Umbilical cord (tissue), 2 donors: ENCODE data around the gene NACC2. TPM values are rescaled to one million over a fixed set of nuclear protein-coding genes. Genes with fewer than 3 reads are reported as not detected.

Experiments used
- DNase-seq: peaks from one replicate; pipeline ENCODE4 v3.0.0-alpha.2; 2015; ENCODE audit warnings: low spot score
- total RNA-seq: library from RNA; depleted of rRNA; stranded (reverse); fragments of >200 nt; gene quantifications from one replicate; pipeline ENCODE4 v1.2.3, GENCODE V29; 2014; ENCODE audit warnings: low replicate concordance; ENCODE audit not compliant: insufficient read depth

Gene NACC2
- total RNA-seq, 1 donor from 2014 or later = 23.4 TPM

DNA sequence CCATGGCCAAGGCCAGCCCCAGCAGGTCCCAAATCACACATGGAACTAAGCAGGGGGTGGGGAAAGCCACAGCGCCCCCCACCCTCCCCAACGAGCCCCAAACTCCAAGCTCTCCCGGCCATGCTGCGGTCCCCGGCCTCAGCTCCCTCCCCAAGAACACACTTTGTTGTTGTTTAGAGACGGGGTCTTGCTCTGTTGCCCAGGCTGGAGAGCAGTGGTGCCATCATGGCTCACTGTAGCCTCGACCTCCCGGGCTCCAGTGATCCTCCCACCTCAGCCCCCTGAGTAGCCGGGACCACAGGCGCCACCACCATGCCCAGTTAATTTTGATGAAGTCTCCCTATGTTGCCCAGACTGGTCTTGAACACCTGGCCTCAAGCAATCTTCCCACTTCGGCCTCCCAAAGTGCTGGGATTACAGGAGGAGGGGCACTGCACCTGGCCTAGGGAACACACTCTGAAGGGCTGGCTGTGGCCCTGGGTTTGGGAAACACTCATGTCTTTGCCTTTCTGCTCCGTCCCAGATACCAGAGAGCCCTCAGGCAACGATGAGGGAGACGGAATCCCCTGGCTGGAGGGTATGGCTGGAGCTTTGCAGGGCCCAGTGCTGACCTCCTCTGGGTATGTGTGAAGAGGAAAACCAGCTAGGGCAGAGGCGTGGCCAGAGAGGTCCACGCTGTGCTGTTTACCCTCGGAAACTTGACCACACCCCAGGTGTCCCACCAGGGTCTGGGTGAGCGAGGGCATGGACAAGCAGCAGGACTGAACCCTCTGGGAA, 80.8 kb downstream of the NACC2 start:
- DNase-seq = no peak

DNA sequence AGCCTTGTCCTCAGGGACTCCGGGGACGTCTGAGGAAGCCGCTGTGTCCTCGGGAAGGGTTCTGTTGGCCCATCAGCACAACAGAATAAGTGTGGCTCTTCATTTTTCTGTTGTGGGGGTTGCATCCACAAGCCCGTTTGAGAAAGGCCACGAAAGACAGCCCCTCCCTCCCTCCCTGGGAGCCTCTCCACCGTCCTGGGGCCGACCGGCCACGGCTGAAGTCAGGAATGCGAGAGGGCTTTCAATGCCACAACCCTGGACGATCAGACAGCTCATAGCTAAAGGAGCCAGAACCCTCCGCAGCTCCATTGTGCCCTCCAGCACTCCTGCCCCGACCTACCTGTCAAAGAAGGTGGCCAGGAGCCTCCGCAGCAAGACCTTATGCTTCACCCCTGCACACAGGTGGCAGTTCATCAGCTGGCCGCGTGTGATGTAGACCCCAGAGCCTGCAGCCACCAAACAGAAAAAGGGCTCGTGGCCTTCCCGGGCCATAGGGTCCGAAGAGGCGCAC, 81.5 kb downstream of the NACC2 start:
- DNase-seq = no peak

DNA sequence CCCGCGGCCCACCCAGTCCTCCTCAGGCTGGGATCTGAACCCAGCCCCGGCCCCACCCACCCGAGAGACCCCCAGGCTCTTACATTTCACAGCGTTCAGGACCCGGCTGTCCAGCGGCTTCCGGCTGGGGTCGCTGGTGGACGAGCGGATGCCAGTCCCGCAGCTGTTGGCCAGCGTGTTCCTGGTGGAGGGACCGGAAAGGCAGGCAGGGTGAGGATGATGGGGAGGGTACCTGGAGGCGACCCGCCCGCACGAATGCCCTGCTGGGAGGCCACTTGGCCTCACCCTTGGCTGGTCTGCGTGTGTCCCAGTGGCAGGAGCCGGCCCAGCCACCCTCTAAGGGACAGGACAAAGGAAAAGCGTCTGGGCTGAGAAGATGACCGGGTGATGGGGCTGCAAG, 82.0 kb downstream of the NACC2 start:
- no peak for DNase-seq

DNA sequence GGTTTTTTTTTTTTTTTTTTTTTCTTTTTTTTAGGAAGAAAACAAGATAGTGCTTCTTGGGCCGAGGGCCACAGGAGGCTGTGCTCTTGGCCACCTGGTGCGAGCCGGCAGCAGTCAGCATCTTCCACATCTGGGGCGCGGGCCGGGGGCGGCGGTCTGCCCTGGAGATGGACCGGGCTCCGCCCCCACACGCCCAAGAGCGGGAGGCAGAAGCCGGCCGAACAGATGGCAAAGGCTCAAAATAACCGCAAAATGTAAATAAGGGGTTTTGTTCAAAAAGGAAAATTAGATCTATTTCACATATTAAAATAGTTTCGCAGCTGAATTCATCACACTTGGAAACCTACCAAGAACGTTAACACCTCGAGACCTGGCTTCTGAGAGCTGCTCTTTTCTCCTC, 82.4 kb downstream of the NACC2 start:
- no peak for DNase-seq

DNA sequence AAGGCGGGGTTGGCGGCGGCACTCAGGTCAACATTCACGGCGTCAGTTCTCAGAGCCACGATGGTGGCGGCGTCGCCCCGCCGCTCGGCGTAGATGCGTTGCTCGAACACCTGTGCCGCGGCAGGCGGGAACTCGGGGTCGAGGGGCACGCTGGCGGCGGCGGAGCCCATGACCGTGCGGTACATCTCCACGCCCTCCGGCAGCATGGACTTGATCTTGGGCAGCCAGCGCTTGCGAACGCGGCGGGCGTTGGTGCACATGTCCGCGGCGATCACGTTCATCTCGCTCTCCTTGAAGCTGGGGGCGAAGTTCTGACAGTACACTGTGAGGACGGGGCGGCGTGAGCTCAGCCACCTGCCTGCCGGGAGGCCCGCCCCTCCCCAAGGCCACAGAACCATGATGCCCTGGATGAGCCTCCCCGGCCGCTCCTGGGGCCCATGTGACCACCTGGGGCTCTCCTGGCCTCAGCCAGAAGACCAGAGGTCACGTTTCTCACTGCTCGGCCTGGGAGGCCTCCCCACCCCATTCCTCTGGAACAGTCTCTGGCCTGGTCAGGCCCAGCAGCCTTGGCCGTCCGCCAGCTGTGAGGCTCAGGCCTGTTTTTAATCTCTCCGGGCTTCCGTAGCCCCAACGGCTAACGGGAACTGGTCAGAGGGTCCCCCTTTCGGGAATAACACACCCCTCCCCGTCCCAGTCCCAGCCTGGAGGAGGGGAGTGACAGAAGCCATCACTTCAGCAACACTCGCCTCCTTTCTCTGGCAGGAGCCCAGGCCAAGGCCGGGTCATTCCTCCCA, 83.2 kb downstream of the NACC2 start:
- DNase-seq = peak; percentile 87

DNA sequence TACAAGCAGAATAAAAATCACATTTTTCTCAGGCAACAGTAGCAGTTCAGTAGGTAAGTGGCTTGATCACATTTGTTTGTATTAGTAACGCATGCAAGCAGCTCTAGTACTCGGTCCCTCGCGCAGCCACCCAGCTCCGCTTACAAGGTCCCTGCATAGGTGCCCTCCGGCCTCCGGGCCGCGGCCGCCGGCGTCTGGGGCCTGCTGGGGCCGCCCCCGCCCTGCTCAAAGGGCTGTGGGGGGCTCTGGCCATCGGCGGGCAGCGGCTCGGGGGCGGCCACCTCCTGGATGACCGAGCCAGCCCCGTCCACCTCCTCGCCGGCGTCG, 83.8 kb downstream of the NACC2 start:
- no peak for DNase-seq

DNA sequence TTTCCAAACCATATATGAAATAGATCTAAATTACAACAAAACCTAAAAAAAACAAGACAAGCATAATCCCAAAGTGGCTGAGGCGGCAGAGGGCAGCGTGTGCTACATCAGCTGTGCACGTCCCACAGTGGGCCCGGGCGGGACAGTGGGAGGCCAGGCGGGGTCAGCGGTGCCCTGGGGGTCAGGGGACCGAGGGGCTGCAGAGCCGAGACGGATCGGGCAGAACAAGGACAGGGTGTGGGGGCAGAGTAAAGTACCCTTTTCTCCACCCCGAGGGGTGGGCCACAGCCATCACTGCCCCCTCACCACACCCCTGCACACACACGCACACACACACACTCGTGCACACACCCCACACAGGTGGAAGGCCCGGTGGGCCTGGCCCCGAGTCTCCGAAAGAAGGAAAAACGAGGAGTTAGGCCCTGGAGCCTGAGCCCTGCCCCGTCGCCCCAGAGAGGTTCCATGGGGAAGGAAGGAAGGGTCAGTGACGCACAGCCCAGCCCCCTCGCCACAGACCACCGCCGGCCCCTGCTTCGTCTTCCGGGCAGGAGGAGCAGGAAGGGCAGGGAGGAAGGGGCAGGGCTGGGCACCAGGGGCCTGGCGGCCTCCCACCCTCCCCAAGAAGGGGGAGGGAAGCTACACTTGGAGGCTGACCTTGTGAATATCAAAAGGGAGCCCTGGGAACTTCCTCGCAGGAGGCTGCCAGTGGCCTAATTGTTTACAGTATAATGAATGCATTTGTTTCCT, 84.3 kb downstream of the NACC2 start:
- DNase-seq = peak; percentile 35

DNA sequence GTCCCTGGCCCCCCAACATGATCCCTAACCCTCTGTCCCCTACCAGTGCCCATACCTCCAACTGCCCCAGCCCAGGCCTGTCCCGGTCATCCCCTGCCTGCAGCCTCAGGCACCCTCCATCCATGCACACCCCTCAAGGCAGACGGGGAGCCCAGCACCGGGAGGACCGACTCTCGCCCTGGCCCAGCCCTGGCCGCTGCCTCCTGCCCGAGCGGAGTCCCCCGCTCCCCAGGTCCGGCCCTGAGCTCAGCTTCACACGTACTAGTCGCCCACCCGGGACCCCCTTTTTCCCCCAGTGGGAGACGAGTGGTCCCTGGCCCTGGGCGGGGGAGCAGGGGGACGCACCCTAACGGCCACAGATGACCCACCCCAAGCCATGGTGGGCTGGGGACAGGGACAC, 84.9 kb downstream of the NACC2 start:
- DNase-seq = no peak

DNA sequence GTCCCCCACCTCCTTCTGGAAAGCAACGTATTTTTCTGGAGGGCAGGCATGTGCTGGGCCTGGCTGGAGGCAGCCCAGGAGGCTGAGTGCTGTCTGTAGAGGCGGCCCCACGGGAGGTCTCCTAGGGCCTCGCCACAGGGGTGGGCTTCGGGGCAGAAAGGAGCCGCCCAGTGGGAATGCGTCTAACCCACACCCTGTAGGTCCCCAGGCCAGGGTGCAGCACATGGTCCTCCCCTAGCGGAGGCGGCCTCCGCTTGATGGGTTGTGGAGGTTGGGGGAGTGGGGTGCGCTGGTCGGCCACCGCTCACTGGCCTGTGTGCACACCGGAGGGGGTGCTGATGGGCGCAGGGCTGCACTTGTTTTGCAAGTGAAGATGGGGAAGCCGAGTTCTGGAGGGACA, 85.6 kb downstream of the NACC2 start:
- DNase-seq = no peak

DNA sequence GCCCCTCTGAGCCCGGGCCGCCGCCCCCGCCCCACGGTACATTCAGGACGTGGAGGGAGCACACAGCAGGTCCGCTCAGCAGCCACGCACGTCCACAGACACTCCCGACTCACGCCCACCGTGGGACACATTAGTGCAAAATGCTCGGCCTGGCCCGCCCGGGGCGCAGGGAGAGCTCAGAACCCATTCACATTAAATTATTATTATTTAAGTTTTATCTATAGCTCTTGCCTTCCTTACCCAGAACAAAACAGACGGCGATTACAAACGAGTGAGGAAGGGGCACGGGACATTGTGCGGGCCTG, 86.4 kb downstream of the NACC2 start:
- no peak for DNase-seq

DNA sequence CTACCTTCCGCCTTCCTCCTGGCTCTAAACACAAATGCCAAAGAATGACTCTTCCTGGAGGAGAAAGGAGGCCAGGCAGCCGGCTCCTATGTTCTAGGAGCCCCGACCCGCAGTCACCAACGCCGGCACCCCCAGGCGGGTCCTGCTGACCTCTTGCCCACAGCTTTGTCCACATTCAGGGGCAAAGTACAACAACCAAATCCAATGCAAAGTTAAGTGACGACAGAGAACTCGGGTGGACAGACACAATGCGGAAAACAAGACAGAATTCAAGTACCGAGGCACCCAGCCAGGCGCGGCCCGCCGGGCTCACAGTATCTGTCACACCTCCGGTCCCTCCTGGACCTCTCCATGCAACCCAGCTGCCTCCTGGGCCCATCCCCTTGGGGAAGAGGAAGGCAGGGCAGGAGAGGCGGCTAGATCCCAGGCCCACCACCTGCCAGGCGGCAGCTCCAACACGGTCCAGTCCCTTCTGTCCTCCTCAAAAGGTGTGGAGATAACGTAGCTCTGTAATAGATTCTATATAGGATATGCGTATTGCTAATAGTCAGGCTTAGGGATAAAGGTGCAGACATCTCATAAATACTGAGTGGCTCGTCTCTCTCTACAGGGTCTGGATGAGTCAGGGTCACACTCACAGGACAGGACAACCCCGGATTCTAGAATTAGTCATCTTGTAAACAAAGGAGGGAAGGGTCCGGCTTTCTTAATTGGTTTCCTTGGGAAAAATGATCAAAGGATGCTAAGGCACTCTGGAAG, 87.0 kb downstream of the NACC2 start:
- no peak for DNase-seq

DNA sequence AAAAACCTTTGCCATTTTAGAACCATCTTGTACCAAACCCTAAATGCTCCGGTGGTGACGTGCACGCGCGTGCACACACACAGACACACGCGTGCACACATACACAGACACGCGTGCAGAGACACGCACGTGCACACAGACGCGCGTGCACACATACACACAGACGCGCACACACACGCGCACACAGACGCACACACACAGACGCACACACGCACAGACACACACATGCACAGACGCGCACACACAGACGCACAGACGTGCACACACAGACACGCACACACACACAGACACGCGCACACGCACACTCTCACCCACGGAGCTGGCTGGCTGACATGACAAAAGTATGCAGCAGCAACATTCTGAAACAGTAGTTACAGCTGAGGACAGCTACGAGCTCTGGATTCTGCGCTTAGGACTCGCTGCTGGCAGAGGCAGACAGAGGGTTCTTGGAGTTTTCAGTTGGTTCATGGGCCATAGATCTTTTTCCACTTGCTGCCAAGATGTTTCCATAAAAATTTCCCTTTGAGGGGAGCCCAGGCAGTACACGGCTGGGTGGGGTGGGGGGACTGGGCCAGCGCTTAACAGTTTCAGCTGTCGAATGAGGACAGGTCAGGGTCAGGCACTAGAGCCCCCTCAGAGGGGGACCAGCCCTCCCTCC, 87.7 kb downstream of the NACC2 start:
- no peak for DNase-seq

DNA sequence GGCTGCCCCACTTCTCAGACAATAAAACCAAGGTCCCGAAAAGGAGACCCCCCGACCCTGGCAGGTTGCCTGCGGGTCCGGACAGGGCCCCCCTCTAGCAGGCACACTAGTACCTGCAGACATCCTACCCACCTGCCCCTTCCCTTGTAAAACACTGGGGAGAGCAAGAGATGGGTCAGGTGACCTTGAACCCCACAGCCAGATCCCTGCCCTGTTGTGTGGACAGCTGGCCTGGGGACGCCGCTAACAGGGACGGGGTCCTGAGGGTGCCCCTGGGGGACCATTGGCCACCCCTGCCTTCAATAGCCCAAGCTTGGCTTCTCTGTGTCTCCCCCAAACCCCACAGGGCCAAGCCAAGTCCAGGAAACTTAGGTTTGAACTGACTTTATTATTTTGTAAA, 88.9 kb downstream of the NACC2 start:
- no peak for DNase-seq

DNA sequence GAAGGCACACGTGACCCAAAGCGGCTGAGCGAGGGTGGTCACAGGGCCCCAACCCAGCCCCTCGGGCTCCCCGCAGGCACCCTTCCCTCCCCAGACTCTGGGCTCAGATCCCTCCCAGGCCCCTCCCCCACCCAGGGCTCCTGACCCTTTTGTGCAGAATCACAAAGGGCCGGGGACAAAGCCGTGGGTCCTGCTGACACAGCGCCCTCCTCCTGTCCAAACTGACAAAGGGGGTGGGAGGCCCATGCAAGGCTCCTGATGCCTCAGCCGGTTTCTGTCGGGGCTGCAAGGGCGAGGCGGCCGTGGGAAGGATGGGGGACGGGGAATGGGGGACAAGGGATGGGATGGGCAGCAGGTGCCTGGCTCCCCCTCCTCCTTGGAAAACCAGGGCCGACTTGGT, 90.4 kb downstream of the NACC2 start:
- no peak for DNase-seq

DNA sequence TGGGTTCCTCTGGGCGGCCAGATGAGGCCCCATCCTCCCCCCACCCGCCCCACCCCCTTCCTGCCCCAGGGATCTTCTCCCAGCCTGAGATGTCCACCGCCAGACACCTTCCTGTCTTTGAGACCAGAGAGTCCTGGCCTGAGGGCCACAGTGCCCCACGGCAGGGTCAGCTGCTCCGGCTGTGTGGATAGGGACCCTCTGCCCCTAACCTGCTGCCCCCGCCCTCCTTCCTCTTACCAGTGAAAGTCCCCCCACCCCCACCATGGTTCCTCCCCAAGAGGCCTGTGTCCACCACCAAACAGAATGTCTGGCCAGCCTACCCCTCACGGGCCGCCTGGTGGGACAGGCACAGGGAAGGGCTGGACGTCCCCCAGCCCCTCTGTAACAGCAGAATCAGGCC, 90.9 kb downstream of the NACC2 start:
- no peak for DNase-seq

DNA sequence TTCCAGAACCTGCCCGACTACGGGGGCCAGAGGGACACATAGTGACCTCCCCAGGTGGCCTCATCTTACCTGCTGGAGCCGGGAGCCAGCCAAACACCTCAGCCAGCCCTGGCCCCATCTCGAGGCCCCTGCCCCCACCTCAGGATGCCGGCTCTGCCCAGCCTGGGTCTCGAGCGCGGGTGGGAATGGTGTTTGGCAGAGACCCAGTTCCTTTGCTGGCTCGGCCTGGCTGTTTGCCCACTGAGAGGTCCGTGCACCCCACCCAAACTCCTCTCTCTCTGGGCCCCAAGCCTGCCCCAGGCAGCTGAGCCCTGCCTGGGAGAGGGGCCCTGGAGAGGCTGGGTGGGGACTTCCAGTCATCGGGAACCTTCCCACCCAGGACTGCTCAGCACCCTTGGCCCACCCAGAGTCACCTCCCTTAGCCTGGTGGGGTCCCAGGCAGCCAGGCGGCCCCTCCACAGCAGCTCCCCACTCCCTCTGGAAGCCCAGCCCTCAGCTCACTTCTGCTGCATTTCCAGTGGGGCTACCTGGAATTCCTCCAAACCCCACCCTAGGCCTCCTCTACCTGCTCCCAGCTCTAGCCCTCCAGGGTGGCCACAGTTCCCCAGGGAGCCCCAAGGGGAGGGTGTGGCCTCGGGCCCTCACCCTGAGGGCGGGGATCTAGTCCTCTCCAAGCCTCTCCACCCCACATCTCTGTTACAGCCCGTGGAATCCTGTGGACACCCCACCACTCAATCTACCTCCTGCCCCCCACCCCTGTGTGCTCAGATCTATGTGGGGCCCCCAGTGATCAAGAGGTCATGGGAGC, 91.5 kb downstream of the NACC2 start:
- DNase-seq = peak; percentile 59

DNA sequence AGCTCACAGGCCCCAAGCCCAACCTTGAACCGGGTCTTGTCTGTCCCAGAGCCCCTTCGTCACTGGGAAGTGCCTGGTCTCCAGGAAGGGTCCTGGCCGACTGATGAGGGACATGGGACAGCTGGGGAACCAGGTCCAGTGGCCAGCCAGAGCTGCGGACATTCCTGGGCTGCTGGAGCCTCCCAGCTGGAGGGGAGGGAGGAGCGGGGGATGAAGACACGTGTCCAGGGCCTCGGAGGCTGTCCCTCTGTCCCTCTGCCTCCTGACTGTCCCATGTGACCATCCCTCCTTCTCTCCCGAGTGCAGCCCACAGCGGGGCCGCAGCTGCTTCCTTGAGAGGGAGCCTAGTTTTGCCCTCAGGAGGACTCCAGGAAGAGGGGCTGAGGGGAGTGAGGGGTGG, 92.2 kb downstream of the NACC2 start:
- DNase-seq = no peak

DNA sequence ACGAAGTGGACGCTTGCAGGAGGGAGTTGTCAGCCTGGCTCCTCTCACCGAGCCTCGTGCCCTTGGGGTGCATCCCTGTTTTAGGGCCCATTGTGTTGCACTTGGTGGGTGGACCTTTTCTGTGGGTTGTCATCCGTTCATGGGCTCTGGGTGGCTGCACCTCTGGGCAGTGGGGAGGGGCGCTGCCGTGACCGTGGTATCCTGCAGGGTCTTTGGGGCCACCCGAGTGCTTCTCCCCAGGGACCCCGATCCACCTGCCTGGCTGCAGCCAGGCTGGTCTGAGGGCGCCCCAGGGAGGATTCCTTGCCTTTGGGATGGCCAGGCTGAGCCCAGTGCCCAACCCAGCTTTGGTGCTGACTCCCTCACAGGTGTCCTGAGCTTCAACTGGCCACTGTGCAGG, 92.9 kb downstream of the NACC2 start:
- no peak for DNase-seq

DNA sequence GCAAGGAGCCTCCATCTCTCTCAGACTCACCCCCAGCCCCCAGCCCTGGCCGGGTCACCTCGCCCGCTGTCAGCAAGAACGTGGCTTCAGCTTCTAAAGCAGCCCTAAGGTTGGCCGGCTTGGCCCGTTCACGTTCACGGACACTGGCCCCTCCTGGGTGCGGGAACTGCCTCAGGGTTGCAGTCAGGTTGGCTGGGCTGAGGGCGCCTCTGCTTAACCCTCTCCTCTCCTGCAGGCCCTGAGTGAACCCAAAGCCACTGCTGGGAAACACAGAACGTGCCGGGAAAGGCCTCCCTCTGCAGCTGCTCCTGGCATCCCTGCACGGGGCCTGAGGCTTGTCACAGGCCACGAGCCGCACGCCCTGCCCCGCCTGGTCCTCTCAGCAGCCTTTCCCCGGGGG, 93.9 kb downstream of the NACC2 start:
- DNase-seq = no peak

DNA sequence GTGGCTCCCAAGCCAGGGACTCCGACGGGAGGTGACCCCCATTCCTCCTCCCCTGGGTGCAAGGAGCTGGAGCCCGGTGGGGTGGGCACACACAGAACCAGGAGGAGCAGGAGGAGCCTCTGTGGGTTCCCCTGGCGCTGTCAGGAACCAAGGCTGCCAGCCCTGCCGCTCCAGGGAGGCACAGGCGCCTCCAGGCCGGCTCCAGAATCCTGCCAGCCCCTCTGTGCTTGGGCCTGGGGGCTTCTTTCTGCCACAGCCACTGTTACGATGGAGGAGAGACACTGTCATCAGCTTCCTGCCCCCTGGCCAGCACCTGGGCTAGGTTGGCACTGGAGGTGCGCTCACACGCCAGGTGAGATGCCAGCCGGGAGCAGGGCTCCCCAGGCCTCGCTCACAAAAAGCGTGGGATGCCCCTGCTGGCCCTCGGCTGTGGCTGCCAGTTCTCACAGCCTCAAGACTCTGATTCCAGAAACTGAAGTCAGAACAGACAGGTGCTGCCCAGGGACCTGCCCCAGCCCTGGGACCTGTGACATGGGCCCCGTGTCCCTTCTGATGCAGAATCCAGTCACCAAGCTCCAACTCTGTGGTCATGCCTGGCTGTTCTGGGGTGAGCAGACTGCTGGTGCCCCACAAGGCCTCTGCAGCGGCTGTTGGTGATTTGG, 96.5 kb downstream of the NACC2 start:
- DNase-seq = no peak
